DND-41 (cell line): ENCODE measurements around the gene ENAM.

ENCODE experiments used
- ATAC-seq: fragments of 200-7000 bp; cut with Tn5 transposase; 3 replicates; pipeline ENCODE4 v1.9.1; 2021; ENCODE audit warnings: low read depth; ENCODE audit not compliant: insufficient read depth
- DNase-seq: peaks from one replicate; pipeline ENCODE4 v3.0.0-alpha.2; 2020
- H2AFZ ChIP-seq: 2 replicates; pipeline ENCODE4 v1.6.0; 2012; ENCODE audit warnings: low read depth, low read length
- H3K27ac ChIP-seq: 2 replicates; pipeline ENCODE4 v1.5.1; 2012; ENCODE audit warnings: low read length, inconsistent platforms
- H3K27me3 ChIP-seq: fragments of 200-600 bp; sonication (generic); 2 replicates; pipeline ENCODE4 v1.6.0; 2012; ENCODE audit warnings: low read length, mild to moderate bottlenecking, inconsistent platforms; ENCODE audit not compliant: insufficient read depth, poor library complexity
- H3K36me3 ChIP-seq: 2 replicates; pipeline ENCODE4 v1.5.1; 2012; ENCODE audit warnings: low read length, inconsistent platforms; ENCODE audit not compliant: insufficient read depth
- H3K4me1 ChIP-seq: 2 replicates; pipeline ENCODE4 v1.5.1; 2012; ENCODE audit warnings: mild to moderate bottlenecking, low read length; ENCODE audit not compliant: insufficient read depth
- H3K4me2 ChIP-seq: 2 replicates; pipeline ENCODE4 v1.6.0; 2012; ENCODE audit warnings: mild to moderate bottlenecking, moderate library complexity, low read length, inconsistent platforms; ENCODE audit not compliant: insufficient read depth
- H3K4me3 ChIP-seq, 2 experiments: fragments of 200-600 bp in 1 of 2; shearing (Covaris generic) in 1 of 2; 2 replicates each; pipeline ENCODE4 v1.5.1; 2012 to 2016; ENCODE audit warnings: inconsistent platforms in 2 of 2, low read length in 2 of 2, mild to moderate bottlenecking in 2 of 2, low read depth in 1 of 2, moderate library complexity in 1 of 2
- H3K79me2 ChIP-seq: 2 replicates; pipeline ENCODE4 v1.6.0; 2012; ENCODE audit warnings: low read length, inconsistent platforms; ENCODE audit not compliant: insufficient read depth
- H3K9ac ChIP-seq: 2 replicates; pipeline ENCODE4 v1.6.0; 2012; ENCODE audit warnings: low read depth, mild to moderate bottlenecking, inconsistent platforms, low read length, moderate library complexity
- H3K9me3 ChIP-seq: 2 replicates; pipeline ENCODE4 v1.5.1; 2012; ENCODE audit warnings: low read length, moderate library complexity, mild to moderate bottlenecking, inconsistent platforms; ENCODE audit not compliant: insufficient read depth, severe bottlenecking
- H4K20me1 ChIP-seq: 2 replicates; pipeline ENCODE4 v1.6.0; 2012; ENCODE audit warnings: low read length; ENCODE audit not compliant: insufficient read depth
- EZH2 ChIP-seq: IDR thresholded peaks from 3 replicates; pipeline ENCODE4 v1.6.1; 2012; ENCODE audit warnings: borderline replicate concordance, low read depth, mild to moderate bottlenecking, moderate library complexity, low read length, inconsistent platforms; ENCODE audit not compliant: severe bottlenecking
- TF ChIP-seq, protein P1 (sequence below): IDR thresholded peaks from 2 replicates; pipeline ENCODE4 v1.5.1; 2012; ENCODE audit warnings: borderline replicate concordance, low read length, moderate library complexity, mild to moderate bottlenecking; ENCODE audit not compliant: poor library complexity, severe bottlenecking; ENCODE audit errors: extremely low read depth

Gene ENAM

DNA sequence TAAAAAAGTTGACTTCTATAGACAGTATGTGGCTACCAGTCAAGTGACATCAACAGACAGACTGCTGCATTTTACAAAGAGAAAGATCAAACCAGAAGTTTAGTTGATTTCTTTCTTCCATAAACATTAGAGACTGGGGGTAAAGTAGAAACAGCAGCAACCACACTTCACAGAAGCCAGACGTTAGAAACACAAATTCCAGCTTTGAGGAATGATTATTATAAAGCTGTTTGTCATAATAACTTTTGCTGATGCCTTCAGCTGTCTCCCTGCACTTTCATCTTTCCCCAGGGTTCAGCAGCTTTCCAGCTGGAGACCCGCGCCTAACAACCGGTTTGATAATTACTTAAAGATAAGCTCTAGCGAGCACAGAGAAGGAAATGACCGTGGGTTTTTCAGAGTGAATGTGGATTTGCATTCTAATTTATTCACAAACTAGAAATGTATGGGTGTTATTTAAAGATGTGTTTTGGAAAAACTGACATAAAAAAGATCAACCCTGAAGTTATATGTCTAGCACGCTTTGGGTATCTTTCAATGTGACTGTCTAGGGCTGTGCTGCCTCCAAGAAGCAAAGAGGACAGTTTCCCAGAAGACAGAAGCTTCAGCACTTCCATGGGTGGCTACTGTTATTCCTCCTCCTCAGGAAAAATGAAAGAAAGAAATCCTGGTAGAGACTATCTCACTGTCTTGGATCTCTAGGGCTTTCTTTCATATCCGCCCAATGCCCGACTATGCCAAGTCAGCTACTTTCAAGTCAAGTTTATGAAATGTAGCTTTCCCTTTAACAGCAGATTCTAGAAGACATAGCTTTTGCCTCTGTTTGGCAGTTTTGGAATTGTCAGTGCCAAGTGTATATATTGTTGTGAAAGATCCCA lies 15.0 kb upstream of the ENAM start:
- TF ChIP-seq EZH2 = no peak
- TF ChIP-seq, protein P1, sequence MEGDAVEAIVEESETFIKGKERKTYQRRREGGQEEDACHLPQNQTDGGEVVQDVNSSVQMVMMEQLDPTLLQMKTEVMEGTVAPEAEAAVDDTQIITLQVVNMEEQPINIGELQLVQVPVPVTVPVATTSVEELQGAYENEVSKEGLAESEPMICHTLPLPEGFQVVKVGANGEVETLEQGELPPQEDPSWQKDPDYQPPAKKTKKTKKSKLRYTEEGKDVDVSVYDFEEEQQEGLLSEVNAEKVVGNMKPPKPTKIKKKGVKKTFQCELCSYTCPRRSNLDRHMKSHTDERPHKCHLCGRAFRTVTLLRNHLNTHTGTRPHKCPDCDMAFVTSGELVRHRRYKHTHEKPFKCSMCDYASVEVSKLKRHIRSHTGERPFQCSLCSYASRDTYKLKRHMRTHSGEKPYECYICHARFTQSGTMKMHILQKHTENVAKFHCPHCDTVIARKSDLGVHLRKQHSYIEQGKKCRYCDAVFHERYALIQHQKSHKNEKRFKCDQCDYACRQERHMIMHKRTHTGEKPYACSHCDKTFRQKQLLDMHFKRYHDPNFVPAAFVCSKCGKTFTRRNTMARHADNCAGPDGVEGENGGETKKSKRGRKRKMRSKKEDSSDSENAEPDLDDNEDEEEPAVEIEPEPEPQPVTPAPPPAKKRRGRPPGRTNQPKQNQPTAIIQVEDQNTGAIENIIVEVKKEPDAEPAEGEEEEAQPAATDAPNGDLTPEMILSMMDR = no peak
- ATAC-seq (peak; percentile 64), DNase-seq (no peak)
- Histone ChIP-seq H3K4me3 (peak overlapping the region in 1 of 2 experiments; percentile 17; a peak in 1 of 4 replicates), H3K4me2 (peak overlapping the region; percentile 53), H3K36me3 (no peaks in the 10 kb centered on the region), H3K9ac (no peak overlapping the region), H2AFZ (peak overlapping the region; percentile 53), H4K20me1 (no peaks in the 10 kb centered on the region), H3K9me3 (no peaks in the 10 kb centered on the region), H3K4me1 (peaks cover 19% of the 10 kb centered on the region), H3K79me2 (no peaks in the 10 kb centered on the region), H3K27ac (peak overlapping the region; percentile 27; the same call in 1 of the 2 replicates), H3K27me3 (no peaks in the 10 kb centered on the region)

DNA sequence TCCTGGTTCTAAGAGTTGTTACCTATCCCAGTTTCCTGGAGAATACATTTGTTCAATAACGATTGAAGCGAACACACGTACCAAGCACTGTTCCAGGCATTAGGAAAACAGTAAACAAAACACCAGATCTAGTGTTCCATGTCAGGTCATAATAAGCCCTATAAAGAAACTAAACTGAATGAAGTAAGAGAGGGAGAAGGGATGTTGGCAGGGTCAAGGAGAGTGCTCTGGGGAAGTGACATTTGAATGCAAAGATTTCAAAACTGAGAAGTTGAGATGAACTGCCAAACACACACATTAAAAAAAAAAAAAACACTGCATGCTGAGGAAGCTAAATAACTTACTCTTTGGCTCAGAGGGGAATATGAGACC lies 14.4 kb upstream of the ENAM start:
- no peak for TF ChIP-seq EZH2
- TF ChIP-seq, protein P1 = no peak
- DNase-seq (no peak), ATAC-seq (no peak)
- no peak overlapping the region for H2AFZ ChIP-seq
- H3K9ac ChIP-seq = no peak overlapping the region
- H3K36me3 ChIP-seq = no peaks in the 10 kb centered on the region
- peak overlapping the region; percentile 53; the same call in 1 of the 2 replicates for H3K4me2 ChIP-seq
- H4K20me1 ChIP-seq = no peaks in the 10 kb centered on the region
- no peak overlapping the region for H3K4me3 ChIP-seq
- H3K27ac ChIP-seq = no peak overlapping the region
- H3K9me3 ChIP-seq = no peaks in the 10 kb centered on the region
- H3K27me3 ChIP-seq = no peaks in the 10 kb centered on the region
- no peaks in the 10 kb centered on the region for H3K79me2 ChIP-seq
- peaks cover 19% of the 10 kb centered on the region for H3K4me1 ChIP-seq

DNA sequence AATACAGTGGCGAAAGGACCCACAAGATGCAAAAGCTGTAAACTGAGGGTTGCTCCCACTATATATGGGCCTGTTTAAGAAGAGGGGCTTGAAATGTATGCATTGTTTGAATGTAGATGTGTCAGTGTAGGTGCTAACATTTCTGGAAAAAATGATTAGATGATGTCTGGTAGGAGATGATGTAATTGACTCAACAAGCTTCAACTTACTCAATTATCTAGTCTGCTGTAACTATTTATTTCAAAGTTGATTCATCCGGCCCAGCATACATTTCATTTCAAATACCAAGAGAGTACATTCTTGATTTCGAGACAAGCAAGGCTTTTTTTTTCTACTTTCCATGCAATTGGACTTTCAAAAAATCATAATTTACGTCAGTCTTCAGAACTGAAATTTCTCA lies 9.3 kb upstream of the ENAM start:
- TF ChIP-seq, protein P1 = no peak
- Histone ChIP-seq H3K36me3 (no peaks in the 10 kb centered on the region), H3K79me2 (no peaks in the 10 kb centered on the region), H3K4me2 (no peak overlapping the region), H3K9ac (no peak overlapping the region), H3K9me3 (no peaks in the 10 kb centered on the region), H4K20me1 (no peaks in the 10 kb centered on the region), H3K27ac (no peak overlapping the region), H3K27me3 (no peaks in the 10 kb centered on the region), H3K4me3 (no peak overlapping the region), H3K4me1 (peaks cover 1% of the 10 kb centered on the region; the same call in 1 of the 2 replicates), H2AFZ (no peak overlapping the region)
- DNase-seq (no peak), ATAC-seq (no peak)
